Measurements from ENCODE around the gene SPATA7.
"Not testable (repeated sequence)": the region's sequence is repeated elsewhere in the genome, so short reads cannot be mapped to it uniquely, and the experiment has no call there.

SPATA7 gene

GRCh38 chr14:88364710-88365413, 20.6 kb upstream of the SPATA7 start:
- Mint-ChIP-seq H3K4me3 (no peak overlapping the region), H3K27ac (no peak overlapping the region), H3K27me3 (ENCODE audit: low read depth, poor library complexity) (no peaks in the 10 kb centered on the region), H3K4me1 (no peaks in the 10 kb centered on the region), H3K36me3 (ENCODE audit: low read depth) (no peaks in the 10 kb centered on the region), H3K9me3 (no peaks in the 10 kb centered on the region)
- TF ChIP-seq CTCF (IDR thresholded peaks at IDR 0.05), result no peak
- no peak for DNase-seq

GRCh38 chr14:88369496-88369895, 16.0 kb upstream of the SPATA7 start:
- H3K27me3 Mint-ChIP-seq (ENCODE audit: low read depth, poor library complexity), result peaks cover 7% of the 10 kb centered on the region
- no peak overlapping the region for H3K4me3 Mint-ChIP-seq
- H3K27ac Mint-ChIP-seq, result no peak overlapping the region

GRCh38 chr14:88379706-88380343, 5.6 kb upstream of the SPATA7 start:
- no peak overlapping the region for H3K27ac Mint-ChIP-seq
- TF ChIP-seq CTCF (IDR thresholded peaks at IDR 0.05), result no peak
- no peak for DNase-seq
- peaks cover 17% of the 10 kb centered on the region for H3K9me3 Mint-ChIP-seq
- H3K27me3 Mint-ChIP-seq (ENCODE audit: low read depth, poor library complexity), result peaks cover 34% of the 10 kb centered on the region
- H3K4me3 Mint-ChIP-seq, result no peak overlapping the region
- H3K4me1 Mint-ChIP-seq, result peaks cover 4% of the 10 kb centered on the region
- no peaks in the 10 kb centered on the region for H3K36me3 Mint-ChIP-seq (ENCODE audit: low read depth)

More at GRCh38 chr14:88369496-88369895, 16.0 kb upstream of the SPATA7 start:
- H3K36me3 Mint-ChIP-seq (ENCODE audit: low read depth), result no peaks in the 10 kb centered on the region
- no peak for TF ChIP-seq CTCF (IDR thresholded peaks at IDR 0.05)
- H3K9me3 Mint-ChIP-seq, result peaks cover 16% of the 10 kb centered on the region
- H3K4me1 Mint-ChIP-seq, result no peaks in the 10 kb centered on the region
- no peak for DNase-seq

- Mint-ChIP-seq H3K4me1 (peaks cover 5% of the 10 kb centered on the region), H3K27ac (no peak overlapping the region), H3K27me3 (ENCODE audit: low read depth, poor library complexity) (peaks cover 37% of the 10 kb centered on the region), H3K36me3 (ENCODE audit: low read depth) (no peaks in the 10 kb centered on the region), H3K9me3 (peaks cover 11% of the 10 kb centered on the region), H3K4me3 (no peak overlapping the region)
- no peak for TF ChIP-seq CTCF (IDR thresholded peaks at IDR 0.05)
- DNase-seq, result no peak
Observed at GRCh38 chr14:88380405-88380804, 5.1 kb upstream of the SPATA7 start.

GRCh38 chr14:88381634-88382033, 3.8 kb upstream of the SPATA7 start:
- not testable (repeated sequence) for H3K9me3 Mint-ChIP-seq; H3K36me3 Mint-ChIP-seq (ENCODE audit: low read depth); H3K27ac Mint-ChIP-seq; H3K4me3 Mint-ChIP-seq; DNase-seq
- Mint-ChIP-seq H3K27me3 (ENCODE audit: low read depth, poor library complexity) (peaks cover 38% of the 10 kb centered on the region), H3K4me1 (peaks cover 13% of the 10 kb centered on the region)

GRCh38 chr14:88384718-88385117, 739 bp upstream of the SPATA7 start:
- no peaks in the 10 kb centered on the region for H3K9me3 Mint-ChIP-seq
- peaks cover 30% of the 10 kb centered on the region for H3K27me3 Mint-ChIP-seq (ENCODE audit: low read depth, poor library complexity)
- no peaks in the 10 kb centered on the region for H3K36me3 Mint-ChIP-seq (ENCODE audit: low read depth)
- peak overlapping the region; percentile 97 for H3K4me3 Mint-ChIP-seq
- no peak for TF ChIP-seq CTCF (IDR thresholded peaks at IDR 0.05)
- DNase-seq, result no peak
- no peak overlapping the region for H3K27ac Mint-ChIP-seq
- peaks cover 19% of the 10 kb centered on the region for H3K4me1 Mint-ChIP-seq
